NB4 (cell line): ENCODE data around the gene CELF1.

Experiments
- CTCF ChIP-seq: IDR thresholded peaks from one replicate; pipeline ENCODE4 v1.5.1; 2012; ENCODE audit warnings: low read depth, low read length
- POLR2A ChIP-seq: IDR thresholded peaks from 2 replicates; pipeline ENCODE4 v1.6.1; 2011; ENCODE audit warnings: mild to moderate bottlenecking; ENCODE audit not compliant: insufficient read length; ENCODE audit errors: extremely low read depth
- TF ChIP-seq, protein P1 (sequence below): IDR thresholded peaks from 2 replicates; pipeline ENCODE4 v1.6.1; 2011; ENCODE audit warnings: low read depth, low read length

DNA sequence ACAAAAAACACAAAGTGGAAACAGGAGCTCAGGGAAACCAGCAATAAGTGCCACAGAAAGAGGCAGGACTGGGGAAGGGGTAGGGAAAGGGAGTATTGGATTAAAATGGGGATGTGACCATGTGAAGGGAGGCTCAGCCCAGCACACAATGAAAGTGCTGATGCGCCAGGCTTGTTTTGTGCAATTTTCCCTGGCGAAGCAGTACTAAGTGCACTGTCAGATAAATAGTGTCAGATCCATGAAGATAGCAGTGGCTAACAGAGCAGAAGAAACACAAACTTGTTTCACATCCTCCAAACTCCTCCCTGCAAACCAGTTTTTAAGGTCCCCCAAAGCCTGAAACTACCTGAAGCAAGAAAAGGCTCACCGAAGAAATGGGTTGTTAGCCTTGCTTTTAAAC, 53.3 kb downstream of the CELF1 start:
- TF ChIP-seq CTCF (no peak), POLR2A (no peak)
- TF ChIP-seq, protein P1, sequence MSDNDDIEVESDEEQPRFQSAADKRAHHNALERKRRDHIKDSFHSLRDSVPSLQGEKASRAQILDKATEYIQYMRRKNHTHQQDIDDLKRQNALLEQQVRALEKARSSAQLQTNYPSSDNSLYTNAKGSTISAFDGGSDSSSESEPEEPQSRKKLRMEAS: no peak
